HG03135 (cell line): Measurements from ENCODE around the gene SPAM1.
"Not testable (repeated sequence)": the region's sequence is repeated elsewhere in the genome, so short reads cannot be mapped to it uniquely, and the experiment has no call there.

Experiments used
- ATAC-seq: cut with Tn5 transposase; IDR thresholded peaks from one replicate; pipeline ENCODE4 v1.9.1; 2021; ENCODE audit warnings: mild to moderate bottlenecking, moderate library complexity; ENCODE audit not compliant: unreplicated experiment

The SPAM1 gene, protein sequence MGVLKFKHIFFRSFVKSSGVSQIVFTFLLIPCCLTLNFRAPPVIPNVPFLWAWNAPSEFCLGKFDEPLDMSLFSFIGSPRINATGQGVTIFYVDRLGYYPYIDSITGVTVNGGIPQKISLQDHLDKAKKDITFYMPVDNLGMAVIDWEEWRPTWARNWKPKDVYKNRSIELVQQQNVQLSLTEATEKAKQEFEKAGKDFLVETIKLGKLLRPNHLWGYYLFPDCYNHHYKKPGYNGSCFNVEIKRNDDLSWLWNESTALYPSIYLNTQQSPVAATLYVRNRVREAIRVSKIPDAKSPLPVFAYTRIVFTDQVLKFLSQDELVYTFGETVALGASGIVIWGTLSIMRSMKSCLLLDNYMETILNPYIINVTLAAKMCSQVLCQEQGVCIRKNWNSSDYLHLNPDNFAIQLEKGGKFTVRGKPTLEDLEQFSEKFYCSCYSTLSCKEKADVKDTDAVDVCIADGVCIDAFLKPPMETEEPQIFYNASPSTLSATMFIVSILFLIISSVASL

DNA sequence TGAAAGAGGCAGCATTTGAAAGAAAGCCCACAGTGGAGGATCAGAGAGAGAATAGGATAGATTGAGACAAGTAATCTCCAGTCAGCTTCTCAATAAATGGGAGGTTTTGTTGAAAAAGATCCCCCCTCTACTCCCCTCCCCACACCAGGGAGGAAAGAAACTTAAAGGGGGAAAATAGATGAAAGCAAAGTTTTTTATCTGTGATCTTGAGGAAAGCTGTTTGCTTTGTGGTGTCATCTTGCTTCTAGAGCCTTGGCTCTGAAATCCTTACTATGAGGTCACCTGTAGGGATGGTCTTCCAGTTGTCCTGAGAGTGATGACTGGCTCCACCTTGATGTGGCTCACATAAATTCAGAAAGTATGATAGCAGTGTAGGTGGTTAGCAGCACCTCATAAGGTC is at the start of gene SPAM1:
TSS of gene SPAM1 (plus strand) at position 301 of the 400 bp plus-strand sequence. CDS start 28,330 bp downstream, outside the sequence.
- ATAC-seq: no peak

DNA sequence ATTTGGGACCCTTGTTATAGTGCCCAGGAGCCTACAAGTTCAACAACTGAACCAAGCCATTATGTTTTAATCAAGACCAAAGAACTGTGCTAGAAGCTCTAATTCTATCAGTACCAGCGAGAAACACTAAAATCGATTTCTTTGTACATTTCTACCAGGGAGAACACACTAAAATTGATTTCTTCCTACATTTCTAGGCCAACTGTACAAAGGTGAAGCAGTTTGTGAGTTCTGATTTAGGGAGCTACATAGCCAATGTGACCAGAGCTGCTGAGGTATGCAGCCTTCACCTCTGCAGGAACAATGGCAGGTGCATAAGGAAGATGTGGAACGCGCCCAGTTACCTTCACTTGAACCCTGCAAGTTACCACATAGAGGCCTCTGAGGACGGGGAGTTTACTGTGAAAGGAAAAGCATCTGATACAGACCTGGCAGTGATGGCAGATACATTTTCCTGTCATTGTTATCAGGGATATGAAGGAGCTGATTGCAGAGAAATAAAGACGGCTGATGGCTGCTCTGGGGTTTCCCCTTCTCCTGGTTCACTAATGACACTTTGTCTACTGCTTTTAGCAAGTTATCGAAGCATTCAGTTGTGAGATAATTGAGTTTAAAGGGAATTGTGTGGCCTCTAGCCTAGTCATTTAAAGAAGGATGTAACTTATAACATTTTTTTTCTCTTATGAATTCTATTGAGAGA is 48.3 kb upstream of the SPAM1 start:
- no peak for ATAC-seq

DNA sequence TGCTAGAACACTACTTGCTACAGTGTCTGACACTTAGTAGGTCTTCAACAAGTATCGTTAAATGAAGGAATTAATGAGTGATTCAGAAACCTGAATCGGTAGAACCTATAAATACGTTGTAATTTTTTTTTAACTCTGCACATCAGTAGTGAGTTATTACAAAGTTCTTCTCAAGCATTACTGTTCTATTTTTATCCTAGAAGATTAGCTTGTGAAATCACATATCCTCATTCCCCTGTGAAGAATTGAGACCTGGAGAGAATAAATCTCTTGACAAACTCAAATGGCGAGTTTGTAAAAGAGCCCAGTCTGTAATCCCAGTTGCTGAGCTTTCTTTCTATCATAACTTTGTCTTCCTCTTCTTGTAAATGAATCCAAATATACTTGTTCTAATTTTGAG is 45.4 kb upstream of the SPAM1 start:
- ATAC-seq: no peak

- no peak for ATAC-seq
Observed at GRCh38 chr7:123881300-123881699, 43.7 kb upstream of the SPAM1 start.

DNA sequence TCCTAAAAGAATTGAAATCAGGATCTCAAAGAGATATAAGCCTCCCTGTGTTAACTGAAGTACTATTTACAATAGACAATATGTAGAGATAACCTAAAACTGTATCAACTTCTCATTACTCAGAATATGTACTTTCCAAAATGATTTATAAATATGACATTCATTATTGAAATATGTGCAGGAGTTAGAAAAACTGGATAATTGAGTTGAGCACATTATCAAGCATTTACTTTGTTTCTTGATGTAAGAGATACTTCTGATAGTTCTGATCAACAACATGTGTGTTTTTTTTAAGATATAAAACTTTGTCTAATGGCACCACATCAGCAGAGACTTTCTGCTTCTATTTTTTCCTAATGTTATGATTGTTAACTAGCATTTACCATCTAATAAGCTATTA is 41.9 kb upstream of the SPAM1 start:
- ATAC-seq: no peak

DNA sequence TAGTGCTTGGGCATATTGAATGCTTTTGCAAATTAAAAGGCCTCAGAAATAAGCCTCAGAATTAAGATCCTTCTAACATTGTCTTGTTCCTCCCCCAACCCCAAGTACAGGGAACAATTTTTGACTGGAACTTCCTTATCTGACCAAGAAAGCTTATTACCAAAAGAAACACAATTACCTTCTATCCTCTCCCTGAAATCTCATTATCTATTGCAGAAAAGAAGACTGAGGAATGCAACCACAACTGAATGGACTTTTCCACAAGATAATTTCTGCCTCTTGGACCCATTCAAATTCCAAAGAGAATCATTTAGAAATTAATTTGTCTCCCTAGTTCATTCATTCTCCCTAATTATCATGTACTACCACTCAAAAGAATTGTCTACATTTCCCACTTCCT is 36.8 kb upstream of the SPAM1 start:
- no peak for ATAC-seq

DNA sequence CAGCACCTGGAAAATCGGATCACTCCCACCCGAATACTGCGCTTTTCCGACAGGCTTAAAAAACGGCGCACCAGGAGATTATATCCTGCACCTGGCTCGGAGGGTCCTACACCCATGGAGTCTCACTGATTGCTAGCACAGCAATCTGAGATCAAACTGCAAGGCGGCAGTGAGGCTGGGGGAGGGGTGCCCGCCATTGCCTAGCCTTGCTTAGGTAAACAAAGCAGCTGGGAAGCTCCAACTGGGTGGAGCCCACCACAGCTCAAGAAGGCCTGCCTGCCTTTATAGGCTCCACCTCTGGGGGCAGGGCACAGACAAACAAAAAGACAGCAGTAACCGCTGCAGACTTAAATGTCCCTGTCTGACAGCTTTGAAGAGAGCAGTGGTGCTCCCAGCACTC is 30.3 kb upstream of the SPAM1 start:
- not testable (repeated sequence) for ATAC-seq

- ATAC-seq: no peak
Observed at GRCh38 chr7:123901101-123901500, 23.9 kb upstream of the SPAM1 start.

- ATAC-seq: no peak
Observed at GRCh38 chr7:123905714-123906113, 19.3 kb upstream of the SPAM1 start.

DNA sequence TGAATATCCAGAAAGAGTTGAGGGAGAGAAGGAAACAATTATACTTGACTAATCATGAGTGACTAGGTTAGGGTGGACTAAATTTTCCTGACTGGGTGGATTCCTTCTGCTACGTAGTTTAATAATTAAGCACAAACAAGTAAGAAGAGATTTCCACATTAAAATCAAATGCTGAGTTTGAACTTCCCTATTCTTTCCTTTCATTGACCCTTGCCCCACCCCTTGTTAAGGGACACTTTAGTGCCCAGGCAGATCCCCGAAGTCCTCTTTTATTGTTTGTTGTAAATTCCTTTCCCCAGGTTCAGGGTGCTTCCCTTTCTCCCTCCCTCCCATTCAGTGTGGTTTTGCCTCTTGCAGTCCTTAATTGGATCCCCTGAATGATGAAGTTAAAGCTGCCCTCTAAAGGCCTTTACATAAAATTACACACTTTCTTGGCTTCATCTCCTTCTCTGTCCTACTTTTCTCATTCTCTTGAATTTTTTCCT is 8.8 kb upstream of the SPAM1 start:
- no peak for ATAC-seq

DNA sequence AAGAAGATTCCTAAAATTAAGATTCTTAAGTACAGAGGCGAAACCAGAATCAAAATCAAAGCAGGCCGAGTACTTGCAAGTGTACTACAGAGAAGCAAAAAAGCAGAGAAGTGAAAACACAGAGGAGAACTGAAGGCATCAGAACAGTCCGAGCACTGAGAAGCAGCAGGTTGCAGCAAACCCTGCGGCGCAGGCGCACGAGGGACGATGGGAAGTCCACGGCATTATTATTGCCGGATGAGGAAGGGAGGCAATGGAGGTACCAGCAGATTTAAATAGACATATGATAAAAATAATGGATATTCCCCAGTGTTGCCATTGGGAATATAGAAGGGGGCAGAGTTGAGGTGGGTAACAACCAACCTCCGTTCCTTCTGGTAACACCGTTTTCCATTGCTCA is 7.2 kb upstream of the SPAM1 start:
- no peak for ATAC-seq

GRCh38 chr7:123918309-123918708 is 6.7 kb upstream of the SPAM1 start:
- no peak for ATAC-seq

GRCh38 chr7:123923599-123923998 is 1.4 kb upstream of the SPAM1 start:
- no peak for ATAC-seq

DNA sequence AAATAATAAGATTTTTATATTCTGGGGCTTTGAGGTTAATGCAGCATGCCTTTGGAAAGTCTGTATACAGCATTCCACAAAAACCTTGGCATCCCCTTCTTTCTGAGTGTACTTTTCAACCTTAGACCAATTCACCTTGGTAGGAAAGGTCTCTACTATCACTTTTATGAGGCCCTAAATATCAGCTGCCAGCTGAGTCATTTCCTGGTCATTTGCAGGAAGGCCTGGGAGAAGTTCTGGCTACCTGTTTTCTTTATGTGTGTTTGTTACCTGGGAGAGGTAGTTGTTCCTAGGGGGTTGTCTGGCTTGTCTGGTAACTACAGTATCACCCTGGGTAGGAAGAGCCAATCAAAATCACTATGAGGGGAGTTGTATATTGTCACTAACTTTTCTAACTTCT is 4.1 kb downstream of the SPAM1 start:
- ATAC-seq: no peak

DNA sequence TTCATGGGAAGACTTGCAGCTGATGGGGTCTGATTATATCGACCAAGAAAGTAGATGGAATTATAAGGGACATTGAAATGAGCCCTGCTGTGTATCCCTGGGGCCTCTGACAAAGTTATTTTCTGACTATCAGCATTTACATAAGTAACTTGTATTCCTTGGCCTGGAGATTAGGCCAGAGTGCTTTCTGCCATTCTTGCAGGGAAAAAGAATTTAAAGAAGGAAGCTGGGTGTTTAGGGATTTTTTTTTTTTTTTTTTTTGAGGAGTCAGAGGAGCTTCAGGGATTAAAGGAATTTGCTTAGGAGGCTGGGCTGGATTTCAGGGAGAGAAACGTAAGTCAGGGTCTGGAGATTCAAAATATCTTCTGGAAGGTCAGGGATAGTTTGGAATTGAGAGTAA is 4.6 kb downstream of the SPAM1 start:
- ATAC-seq: no peak

- no peak for ATAC-seq
Observed at GRCh38 chr7:123935436-123936381, 10.7 kb downstream of the SPAM1 start.

- no peak for ATAC-seq
Observed at GRCh38 chr7:123936388-123936787, 11.3 kb downstream of the SPAM1 start.

DNA sequence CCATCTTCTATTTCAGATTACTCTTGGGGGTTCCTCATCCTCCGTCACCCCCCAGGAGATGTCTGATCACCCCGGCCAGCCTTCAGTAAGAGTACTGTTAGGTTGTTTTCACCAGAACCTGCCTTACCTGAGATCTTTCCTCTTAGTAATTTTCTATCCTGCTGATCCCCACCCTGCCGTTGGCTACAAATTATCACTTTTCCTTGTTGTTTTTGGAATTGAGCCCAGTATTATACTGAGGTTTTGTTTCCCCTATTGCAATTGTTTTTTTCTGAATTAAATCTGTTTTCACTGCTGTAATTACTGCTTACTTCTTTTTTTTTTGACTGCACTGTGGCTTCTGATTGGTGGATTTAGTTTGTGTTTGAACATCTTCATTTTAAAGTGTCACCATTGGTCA is 14.7 kb downstream of the SPAM1 start:
- ATAC-seq: no peak

DNA sequence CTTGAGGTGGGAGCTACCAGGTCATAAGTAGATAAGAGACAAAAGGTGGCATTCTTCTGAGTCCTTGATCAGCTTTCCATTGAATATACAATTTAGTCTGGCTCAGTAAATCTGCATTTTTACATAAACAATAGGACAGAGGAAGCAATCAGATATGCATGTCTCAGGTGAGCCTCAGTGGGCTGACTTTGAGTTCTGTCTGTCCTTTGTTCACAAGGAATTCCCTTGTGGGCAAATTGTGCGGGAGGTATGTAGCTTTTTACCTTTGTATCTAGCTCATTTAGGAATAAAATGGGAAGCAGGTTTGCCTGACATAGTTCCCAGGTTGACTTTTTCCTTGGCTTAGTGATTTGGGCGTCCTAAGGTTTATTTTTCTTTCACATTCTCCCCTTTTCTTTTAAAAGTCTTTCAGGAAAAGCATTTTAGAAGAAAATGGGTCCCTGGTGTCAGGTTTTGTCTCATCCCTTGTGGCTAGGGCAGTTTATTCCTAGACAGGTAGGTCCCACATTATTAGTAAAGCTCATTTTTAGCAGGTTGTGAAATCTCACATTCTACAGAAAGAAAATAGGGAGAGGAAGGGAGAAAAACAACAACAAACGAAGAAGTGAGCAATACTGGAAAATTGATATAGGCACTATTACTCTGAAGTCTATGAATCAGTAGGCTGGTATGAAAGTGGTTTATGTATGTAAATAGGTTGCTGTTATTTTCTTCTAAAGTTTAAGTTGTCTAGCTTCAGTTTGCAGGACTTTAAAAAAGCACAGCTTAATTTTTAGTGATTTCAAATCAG is 16.5 kb downstream of the SPAM1 start:
- ATAC-seq: no peak

- ATAC-seq: no peak
Observed at GRCh38 chr7:123944395-123944794, 19.4 kb downstream of the SPAM1 start.
